HG03095 (cell line): ENCODE data around the gene GP1BB.
"Not testable (repeated sequence)": the region's sequence is repeated elsewhere in the genome, so short reads cannot be mapped to it uniquely, and the experiment has no call there.

Experiments used
- ATAC-seq: cut with Tn5 transposase; IDR thresholded peaks from one replicate; pipeline ENCODE4 v1.9.1; 2021; ENCODE audit warnings: moderate library complexity; ENCODE audit not compliant: unreplicated experiment

The GP1BB gene

DNA sequence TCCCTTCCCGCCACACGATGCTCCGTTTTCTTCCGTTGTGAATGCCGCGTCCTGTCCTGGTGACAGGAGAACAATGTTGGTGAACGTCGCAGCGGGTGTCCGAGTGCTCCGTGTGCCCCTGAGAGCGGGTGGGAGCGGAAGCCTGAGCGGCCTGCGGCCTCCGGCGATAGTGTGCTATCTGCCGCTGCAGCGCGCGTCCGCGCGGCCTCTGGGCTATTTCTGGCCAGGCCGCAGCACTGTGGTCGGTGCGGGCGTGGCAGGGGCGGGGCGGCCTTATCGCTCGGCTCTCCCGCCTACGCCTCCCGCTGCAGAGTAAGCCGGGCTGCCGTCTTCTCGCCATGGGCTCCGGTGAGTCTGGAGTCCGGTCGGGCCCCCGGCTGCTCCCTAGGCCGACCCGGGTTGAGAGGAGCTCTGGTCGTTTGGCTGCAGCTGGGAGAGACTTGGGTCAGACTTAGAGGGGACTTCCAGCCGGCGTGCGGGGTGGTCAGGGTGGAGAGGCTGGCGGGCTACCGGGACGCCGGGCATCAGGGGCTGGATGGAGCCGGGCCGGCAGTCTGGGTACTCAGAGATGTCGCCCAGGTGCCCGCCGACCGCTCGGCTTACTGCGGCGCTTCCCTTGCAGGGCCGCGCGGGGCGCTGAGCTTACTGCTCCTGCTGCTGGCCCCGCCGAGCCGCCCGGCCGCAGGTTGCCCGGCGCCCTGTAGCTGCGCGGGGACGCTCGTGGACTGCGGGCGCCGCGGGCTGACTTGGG, at the start of gene GP1BB:
Gene GP1BB (plus strand): TSS at position 308 of the 751 bp plus-strand sequence. CDS start 31 bp downstream, at position 339.
- no peak for ATAC-seq

DNA sequence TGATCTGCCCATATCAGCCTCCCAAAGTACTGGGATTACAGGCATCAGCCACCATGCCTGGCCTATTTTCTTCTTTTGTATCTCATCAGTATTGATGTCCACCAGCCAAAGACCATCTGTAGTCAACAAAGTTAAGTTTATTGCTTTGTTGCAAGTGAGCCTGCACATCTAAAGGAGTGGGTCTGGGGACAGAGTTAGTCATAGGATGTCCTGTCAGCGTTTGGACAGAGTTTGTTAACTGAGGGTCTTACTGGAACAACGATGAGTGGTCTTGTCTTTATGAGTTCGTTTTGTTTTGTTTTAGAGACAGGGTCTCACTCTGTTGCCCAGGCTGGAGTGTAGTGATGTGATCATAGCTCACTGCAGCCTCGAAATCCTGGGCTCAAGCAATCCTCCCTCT, 49.7 kb upstream of the GP1BB start:
- ATAC-seq, result no peak

DNA sequence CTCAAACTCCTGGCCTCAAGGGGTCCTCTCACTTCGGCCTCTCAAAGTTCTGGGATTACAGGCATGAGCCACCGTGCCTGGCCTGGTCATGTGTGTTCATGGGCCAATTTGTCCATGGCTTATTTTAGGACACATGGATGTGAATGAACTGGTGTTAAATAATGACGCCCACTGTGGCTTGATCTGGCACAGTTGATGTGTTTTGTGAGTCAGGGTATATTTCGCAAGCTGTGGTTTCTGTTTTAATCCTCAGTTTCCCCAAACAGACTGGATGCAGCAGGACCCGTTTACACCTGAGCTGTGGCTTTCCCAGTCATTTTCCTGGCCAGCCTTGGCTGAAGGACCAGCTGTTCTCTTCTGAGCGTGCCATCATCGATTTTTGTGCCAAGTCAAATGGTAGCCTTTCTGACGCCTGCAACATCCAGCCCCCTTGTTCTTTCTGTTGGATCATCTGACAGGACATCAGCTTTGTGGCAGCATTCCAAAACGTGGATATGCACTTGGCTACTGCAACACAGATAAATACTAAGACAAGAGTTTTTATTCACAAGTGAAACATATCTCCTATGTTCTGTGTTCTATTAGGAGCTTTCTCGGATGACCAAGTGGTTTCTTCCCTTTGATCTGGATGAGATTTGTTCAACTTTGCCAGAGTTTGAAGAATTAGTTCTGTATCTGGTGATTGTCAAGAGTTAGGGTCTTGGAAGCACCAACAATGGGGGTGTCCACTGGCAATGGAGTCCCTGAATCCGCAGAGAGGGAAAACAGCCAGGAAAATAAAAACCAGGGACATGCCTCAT, 49.0 kb upstream of the GP1BB start:
- ATAC-seq, result no peak

DNA sequence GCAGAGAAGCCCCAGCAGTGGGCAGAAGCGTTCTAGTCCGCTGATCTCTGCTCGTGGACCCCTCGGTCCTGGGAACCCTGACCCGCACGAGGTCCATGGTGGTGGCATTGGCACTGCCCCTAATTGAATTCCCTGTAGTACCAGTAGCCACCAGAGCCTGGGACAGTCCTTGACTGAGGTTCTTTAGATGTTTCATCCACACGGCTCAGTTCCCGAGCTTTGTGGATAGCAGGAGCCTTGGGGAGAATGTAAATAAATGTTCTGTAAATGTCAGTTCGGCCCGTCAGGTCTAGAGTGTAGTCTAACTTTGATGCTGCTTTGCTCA, 48.4 kb upstream of the GP1BB start:
- no peak for ATAC-seq

DNA sequence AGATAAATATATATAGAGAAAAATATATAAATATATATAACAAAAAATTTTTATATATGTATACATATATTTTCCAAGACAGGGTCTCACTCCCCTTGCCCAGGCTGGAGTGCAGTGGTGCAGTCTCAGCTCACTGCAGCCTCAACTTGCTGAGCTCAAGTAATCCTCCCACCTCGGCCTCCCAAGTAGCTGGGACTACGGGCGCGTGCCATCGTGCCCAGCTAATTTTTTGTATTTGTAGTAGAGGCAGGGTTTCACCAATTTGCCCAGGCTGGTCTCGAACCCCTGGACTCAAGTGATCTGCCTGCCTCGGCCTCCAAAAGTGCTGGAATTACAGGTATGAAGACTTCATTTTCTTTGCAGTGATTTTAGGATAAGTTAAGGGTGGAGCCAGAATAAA, 47.9 kb upstream of the GP1BB start:
- no peak for ATAC-seq

DNA sequence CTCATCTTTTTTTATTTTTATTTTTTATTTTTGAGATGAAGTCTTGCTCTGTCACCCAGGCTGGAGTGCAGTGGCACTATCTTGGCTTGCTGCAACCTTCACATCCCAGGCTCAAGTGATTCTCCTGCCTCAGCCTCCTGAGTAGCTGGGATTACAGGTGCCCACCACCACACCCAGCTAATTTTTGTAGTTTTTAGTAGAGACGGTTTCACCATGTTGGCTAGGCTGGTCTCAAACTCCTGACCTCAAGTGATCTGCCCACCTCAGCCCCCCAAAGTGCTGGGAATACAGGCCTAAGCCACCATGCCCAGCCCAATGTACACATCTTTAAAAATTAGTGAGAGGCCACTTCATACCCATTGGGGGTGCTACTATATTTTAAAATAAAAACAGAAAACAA, 46.9 kb upstream of the GP1BB start:
- ATAC-seq, result not testable (repeated sequence)

DNA sequence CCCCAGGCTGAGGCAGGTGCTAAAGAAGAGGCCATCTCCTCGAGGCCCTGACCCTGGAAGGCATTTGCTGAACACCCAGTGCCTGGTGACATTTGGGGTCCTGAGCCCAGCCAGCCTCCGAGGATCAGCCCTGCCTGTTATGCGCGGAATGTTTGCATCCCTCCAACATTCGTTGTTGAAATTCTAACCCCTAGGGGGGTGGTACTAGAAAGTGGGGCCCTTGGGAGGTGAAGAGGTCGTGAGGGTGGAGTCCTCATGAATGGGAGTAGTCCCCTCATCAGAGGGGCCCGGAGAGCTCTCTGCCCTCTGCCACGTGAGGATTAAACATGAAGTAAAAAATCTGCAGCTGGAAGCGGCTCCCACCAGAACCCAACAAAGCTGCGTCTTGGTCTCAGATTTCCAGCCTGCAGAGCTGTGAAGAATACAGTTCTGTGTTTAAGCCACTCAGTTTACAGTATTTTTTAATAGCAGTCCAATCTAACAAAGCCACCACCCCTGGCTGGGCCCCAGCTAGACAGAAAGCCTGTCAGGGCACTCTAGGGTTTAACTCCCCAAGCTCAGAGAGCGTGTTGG, 44.3 kb upstream of the GP1BB start:
- ATAC-seq, result no peak

DNA sequence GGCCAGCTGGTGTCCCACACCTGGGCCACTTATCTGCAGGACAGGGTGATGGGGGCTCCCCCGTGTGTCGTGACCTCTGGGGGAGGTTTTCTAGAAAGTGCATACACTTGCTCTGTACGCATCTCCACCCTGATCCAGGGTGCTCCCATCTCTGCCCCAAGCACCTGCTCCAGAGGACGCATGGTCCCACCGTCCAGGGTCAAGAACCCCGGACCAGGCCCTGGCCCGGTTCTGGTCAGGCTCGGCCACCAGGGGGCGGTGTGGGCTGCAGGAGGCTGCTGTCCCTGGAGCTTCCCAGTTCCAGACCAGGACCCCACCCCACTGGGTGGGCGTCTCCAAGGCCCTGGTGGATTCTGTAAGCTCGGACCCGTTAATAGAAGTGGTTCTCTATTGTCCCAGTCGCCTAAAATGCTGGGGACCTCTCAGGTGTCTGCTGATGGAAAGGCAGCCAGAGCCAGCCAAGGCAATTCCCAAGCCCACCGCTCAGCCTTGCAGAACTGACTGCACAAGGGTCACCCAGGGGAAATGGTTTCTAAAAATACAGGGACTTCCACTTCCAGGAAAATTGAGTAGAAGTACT, 43.7 kb upstream of the GP1BB start:
- ATAC-seq, result no peak

DNA sequence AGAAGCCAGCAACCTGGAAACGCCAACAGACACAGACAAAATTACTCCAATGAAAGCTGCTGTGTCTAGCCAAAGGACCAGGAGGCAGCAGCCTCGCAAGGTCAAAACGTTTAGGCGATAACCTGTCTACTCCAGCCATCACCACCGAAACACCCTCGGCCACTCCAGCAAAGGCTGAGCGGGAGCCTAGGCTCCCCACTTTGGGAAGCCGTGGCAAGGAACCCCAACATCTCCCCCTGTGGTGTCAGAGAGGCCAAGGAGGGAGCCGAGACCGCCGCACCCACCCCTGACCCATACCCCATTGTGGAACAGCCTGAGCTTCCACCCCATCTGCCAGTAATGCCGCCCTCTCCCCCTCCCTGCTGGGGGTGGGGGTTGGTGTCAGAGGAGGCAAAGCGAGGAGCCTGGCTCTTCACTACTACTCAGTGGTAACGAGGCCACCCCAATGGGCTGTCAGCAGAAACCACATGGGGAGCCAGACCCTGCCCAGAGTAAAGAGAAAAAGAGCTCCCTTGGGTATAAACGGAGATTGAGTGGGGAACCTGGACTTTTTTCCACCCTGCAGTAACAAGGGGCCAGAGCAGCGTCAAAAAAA, 43.0 kb upstream of the GP1BB start:
- no peak for ATAC-seq

DNA sequence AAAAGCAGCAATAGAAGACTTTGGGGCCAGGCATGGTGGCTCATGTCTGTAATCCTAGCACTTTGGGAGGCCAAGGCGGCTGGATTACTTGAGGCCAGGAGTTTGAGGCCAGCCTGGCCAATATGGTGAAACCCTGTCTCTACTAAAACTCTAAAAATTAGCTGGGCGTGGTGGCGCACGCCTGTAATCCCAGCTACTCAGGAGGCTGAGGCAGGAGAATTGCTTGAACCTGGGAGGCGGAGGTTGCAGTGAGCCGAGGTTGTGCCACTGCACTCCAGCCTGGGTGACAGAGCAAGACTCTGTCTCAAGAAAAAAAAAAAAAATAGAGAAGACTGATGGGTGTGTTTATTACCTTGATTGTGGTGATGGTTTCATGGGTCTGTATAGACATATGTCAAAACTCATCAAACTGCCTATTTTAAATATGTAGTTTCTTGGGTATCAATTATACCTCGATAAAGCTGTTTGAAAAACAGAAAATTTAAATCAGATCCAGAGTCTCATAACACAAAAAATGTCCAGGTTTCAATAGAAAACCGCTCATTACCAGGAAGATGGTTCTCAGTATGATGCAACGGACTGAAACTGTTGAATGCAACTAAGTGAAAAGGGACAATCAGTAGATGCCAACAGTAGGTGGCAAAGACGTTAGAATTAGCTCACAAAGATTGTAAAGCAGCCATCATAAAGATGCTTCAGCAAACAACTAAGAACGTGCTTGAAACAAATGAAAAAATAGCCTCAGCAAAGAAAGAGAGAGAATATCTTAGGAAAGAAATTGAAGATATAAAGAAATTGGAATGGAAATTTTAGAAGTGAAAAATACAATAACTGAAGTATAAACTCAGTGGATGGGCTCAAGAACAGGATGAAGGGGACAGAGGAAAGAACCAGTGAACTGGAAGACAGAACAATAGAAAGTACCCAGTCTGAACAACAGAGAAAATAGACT, 42.2 kb upstream of the GP1BB start:
- ATAC-seq, result no peak

DNA sequence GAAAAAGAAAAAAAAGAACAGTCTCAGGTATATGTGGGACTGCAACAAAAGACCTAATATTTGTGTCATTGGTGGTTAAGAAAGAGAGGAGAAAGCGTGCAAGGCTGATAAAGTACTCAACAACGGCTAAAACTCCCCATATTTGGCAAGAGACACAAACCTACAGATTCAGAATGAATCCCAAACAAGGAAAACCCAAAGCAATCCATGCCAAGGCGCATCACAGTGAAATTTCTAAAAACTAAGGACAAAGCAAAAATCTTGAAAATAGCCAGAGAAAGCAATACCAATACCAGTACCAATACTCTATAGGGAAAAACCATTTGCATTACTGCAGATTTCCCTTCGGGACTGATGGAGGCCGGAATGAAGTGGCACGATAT, 41.5 kb upstream of the GP1BB start:
- ATAC-seq, result no peak

DNA sequence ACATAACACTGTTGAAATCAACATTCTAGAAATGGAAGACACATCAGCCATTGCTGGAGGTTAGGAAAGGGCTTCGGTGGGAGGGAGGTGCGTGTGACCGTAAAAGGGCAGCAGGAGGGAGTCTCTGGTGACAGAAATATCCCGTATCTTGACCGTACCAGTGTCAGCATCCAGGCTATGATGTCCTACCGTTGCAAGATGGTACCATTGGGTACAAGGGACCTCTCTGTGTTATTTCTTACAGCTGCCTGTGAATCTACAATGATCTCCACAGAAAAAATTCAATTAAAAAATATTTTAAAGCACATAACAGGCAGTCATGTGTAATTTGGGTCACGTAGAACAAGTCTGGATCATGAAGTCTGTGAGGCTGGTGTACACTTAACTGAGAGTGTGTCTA, 36.4 kb upstream of the GP1BB start:
- no peak for ATAC-seq

DNA sequence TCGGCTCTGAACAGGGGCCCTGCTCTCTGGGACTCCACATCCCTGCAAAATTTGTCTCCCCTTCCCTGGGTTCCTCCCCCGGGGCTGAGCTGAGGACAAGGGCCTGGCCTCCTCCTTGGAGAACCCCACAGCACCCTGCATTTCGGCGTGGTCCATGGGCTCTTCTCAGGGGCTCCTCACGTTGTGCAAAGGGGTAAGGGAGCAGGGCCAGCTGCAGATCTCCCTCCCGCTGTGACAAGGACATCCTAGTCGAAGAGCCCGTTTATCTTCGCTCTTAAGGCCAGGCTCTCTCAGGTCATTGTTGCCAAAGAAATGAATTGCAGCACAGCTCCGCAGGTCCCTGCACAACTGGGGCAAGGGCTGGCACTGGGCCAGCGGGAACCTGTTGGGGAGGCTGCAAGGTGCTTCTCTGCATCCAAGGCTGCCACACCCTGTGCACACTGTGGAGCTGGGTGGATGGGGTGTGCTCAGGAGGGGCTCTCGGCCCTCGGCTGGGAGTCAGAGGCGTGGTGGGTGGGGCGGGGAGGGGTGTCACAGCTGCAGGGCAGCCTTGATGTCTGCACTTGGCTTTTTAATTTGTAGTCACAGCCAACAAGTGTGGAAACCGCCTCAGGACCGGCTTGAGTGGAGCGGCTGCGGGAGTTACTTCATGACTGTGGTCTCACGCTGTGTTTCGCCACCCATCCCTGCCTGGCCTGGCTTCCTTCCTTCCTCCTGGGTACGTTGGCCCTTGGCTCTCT, 35.6 kb upstream of the GP1BB start:
- no peak for ATAC-seq

DNA sequence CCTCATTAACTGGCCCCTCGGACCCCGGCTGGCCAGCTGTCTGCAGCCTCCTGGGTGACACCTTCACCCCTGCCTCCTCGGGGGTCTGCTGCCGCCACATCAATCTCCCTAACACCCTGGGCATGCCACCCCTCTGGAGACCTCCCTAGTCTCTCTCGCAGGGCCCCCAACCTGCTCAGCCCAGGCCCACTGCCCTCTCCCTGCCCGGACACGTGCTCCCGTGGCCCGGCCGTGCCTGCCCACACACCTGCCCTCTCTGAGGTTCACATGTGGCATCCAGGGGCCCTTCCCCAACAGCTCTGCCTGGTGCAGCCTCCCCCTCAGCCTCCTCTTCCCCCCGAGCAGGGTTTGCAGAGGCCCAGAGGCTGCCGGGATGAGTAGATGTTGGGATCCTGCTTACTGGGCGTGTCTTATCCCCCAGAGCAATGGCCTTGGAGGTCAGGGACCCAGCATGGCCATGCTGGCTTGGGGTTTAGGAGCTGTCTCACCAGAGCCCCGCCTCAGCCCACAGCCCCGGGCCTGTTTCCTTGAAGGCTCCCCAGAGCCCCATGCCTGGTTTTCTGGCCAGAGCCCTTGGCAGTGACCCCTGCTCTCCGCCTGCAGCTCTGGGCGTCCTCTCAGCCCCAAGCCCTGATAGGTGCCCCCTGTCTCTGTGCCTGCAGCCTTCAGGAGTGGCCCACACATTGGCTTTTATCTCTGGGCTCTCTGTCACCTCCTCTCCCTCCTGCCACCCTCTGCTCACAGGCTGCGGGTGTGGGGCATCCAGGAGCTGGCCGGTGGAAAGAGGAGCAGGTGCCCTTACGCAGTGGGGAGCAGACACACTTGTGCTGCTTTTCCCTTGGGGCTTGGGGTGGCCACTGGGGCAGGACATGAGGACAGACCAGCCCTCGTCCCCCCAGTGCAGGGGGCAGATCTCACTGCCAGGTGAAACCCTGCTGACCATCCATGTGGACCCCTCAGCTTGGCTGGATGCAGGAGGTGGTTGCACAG, 34.7 kb upstream of the GP1BB start:
- ATAC-seq, result no peak

DNA sequence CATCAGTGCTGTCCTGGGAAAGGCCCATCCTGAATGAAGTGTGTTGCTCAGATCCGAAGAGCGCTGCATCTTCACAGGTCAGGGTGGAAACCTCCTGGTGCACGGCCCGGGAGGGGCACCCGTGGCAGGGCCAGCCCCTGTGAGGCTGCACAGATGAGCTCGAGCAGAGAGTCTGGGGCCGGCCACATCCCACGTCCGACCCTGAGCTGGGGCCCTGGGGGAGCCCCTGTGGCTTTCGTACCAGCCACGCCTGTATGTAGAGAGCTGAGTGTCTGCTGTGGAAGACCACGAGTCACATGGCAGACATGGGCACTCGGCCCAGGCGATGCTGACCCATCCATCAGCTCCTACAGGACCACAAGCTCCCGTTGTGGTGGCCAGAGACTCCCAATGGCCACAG, 33.9 kb upstream of the GP1BB start:
- ATAC-seq, result no peak

DNA sequence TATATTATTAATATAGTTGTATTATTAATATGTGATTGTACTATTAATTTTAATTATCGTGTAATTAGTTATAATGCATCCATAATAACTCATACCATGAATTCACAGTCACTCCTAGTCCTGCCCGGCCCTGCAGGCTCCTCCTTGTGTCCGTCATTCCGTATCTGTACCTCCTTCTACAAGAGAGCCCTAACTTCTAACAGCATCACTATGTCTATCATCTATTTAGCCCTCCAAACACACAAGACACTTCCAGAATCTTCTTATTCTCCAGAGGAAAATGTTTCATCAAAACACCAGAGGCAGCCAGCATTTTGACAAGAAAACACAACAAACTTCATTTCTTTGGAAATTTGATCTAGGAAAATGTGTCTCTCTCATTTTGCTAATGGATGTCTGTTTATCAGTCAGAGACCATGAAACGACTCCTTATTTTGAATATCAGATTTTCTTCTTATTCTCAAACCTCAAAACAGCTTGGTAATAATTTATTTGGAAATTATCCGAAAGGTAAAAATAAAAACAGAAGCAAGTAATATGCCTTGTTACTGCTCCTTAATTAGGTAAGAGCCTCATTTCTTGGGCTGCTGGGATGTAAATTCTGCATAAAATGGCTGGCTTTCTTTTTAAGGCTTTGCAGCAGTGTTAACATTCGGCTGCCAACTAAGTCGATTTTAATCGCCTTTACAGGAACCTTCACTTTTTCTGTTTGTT, 32.2 kb upstream of the GP1BB start:
- ATAC-seq, result no peak

DNA sequence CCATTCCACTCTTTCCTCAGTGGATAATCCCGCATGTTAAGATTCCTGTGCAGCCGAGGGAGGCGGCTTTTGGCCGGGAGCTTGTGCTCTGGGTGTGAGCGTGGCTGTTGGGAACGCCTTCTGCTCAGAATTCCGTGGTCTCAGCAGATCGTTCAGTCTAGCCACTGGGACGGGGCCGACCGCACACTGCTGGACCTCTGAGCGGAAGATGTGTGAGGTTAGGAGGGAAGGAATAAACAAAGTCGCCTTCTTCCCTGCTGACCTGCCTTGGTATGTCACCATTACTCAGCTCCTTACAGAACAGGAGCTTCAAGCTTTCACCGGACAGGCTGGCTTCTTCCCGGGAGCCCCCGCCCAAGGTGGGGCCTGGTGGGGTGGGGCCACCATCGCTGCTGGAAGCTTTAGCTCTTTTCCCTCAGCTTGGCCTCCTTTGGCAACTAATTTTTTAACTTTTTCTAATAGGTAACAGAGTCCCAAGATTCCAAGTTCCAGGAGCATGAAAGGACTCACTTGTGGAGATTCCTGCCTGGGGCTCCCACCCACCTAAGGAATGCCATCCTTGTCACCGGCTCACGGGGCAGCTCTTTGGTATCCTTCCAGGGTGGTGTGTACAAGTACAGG, 31.5 kb upstream of the GP1BB start:
- no peak for ATAC-seq
